SIG-M5 treated with dmso at 0.1 percent for 504 hours (cell line): ENCODE data around the gene KRT33A.

Experiments used
- DNase-seq: peaks from one replicate; lab custom pipeline; 2025; ENCODE audit not compliant: unreplicated experiment; lab: John Stamatoyannopoulos, UW

Gene KRT33A

DNA sequence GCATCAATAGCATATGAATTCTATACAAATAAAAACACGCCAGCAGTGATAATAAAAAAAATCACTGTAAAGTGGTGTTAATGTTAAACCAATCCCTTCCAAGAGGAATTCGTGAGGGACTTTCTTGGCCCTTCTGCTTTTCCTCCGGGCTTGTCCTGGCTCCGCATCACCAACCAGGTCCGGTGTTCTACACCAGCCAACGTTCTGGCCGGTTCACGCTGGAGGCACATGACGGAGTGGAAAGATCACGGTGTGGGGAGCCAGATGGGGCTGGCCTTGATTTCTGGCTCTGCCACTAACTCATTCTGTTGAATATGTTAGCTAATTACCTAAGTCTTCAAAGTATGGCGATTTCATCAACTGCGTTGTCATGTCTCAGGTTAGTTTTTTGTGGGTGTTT is 46.5 kb downstream of the KRT33A start:
- no peak for DNase-seq

DNA sequence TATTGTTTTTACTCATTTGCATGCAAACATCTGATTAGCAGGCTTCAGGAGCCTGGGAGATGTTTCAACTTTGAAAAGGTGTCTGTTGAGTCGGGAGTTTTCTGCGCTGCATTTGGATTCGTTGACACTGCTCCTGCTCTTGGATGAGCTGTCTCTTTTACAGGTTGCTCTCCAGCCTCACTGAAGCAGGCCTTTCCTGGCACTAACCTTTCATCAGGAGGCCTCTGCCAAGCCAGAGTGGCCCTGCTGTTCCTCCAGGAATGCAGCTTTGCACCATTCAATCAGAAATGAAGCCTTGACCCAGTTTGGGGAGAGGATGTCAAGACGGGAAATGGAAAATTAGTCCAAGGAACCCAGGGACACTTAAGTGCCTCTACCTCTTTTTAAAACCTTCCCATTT is 47.6 kb downstream of the KRT33A start:
- no peak for DNase-seq

DNA sequence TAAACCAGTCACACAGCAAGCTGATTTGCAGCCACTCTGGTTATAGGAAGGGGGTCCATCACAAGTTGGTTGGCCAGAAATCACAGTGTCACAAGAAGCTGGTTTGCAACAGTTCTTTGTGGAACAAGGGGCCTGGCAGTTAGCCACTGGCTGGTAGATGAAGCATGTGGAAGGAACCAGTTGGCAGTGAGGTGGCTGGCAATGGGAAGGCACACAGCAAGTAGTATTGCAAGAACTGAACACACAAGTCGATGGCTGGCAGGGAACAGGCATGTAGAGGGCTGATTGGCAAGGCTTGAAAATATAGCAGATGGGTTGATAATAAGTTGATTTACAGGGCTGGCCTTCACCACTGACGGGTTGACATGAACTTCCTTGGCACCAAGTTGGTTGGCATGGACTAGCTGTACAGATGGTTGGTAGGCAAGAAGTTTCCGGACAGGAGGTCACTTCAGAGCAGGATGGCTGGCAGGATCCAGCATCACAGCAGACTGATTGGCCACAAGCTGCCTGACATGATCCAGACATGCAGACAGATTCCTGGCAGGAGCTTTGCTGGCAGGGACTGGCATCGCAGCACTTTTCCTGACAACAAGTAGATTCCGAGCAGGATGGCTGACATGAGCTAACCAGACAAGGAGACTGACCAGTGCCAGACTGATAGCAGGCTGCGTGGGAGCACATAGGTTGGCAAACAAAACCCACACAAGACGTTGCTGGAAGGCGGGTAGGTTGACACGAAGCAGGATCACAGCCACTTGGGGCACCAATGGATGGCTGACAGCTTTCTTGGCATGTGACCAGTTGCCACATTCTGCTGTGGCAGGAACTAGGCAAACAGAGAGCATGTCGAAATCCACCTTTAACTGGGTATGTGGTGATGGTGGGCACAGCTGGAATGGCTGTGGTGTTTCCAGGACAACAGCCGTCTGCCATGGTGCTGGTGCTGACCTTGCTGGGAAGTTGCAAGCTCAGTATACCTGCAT is 48.4 kb downstream of the KRT33A start, which contains the start of gene KRTAP29-1:
Gene KRTAP29-1, minus strand, starts transcription at position 936 of the 986 bp plus-strand sequence. Its CDS starts 0 bp downstream, at position 936.
- DNase-seq: no peak

DNA sequence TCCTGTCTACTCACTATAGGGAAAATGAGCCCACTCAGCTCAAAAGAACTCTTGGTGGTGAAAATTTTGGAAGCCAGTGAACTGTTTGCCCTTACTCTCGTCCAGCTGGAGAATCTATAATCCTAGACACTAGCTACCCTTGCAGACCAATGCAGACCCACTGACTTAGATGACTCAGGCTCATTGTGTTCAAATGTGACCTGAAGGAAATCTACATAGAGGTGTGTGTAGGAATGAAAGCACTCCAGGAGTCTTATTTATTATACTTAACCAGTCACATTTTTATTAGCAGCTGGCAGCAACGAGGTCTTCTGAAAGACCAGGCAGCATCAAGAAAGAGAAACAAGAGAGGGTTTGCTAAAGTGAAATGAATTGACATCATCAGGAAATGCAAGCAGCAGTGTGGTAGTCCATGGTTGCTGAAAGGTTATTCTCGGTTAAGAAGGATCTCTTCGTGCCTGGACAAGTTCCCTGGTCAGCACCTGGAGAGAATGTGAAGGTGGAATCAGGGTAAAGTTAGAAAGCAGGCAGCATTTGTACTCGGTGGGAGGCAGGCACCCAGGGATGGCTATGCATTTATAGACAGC is 49.3 kb downstream of the KRT33A start:
- DNase-seq: no peak

- no peak for DNase-seq
Measured at GRCh38 chr17:41298458-41299135, 52.0 kb downstream of the KRT33A start.

DNA sequence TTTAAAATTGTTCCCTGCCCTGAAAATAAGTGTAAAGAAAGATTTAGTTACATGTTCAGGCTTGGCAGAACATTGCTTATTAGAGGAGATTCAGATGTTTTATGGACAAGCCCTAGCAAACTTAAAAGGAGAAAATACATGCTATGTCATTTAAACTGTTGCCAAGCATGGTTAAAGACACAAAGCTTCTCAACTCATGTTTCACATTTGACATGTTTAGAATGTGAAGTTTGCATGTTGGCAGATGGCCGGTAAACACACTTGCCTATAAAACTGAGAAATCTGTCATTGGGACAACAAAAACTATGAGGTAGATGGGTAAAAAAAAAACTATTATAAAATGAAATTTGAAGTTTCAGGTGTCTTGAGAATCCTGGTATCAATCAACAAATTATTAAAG is 53.8 kb downstream of the KRT33A start:
- no peak for DNase-seq
